Activated gamma-delta T cell (primary cell): ENCODE measurements around the gene ADCY5.

Experiments used
- DNase-seq: peaks from one replicate; lab custom pipeline; 2025; lab: John Stamatoyannopoulos, UW

Gene ADCY5

GRCh38 chr3:123369085-123369484 lies 79.8 kb downstream of the ADCY5 start:
- no peak for DNase-seq

GRCh38 chr3:123367467-123368154 lies 81.3 kb downstream of the ADCY5 start:
- no peak for DNase-seq

DNA sequence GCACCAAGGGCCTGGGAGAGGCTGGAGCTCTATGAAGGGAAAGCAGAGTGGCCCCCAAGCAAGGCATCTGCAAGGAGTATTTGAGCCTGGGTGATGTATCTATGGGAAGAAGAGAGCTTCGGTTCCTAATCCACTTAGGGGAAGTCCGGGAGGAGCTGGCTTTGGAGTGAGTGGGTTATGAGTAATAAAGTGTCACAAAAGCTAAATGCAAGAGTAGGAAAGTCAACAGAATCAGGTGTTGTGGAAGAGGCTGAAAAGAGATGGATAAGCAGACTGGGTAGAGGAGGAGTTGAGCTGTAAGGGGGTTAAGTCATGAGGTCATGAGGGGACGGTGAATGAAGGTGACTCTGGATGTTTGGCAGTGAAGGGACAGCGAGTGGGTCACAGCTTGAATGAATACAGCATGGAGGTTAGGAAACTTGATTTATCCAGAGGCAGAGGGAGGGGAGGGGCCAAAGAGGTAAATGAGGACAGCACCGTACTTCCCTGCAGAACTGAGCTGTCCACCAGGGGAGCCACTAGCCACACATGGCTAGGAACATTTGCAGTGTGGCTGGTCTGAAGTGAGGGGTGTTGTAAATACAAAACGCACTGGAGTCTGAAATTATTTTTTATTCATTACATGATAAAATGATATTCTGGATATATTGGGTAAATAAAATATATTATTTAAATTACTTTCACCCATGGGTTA lies 83.3 kb downstream of the ADCY5 start:
- no peak for DNase-seq

GRCh38 chr3:123361071-123361470 lies 87.8 kb downstream of the ADCY5 start:
- DNase-seq = no peak

GRCh38 chr3:123357275-123357674 lies 91.6 kb downstream of the ADCY5 start:
- no peak for DNase-seq

- no peak for DNase-seq
Observed at GRCh38 chr3:123353850-123354233, 95.0 kb downstream of the ADCY5 start.

GRCh38 chr3:123353227-123353849 lies 95.6 kb downstream of the ADCY5 start:
- no peak for DNase-seq

DNA sequence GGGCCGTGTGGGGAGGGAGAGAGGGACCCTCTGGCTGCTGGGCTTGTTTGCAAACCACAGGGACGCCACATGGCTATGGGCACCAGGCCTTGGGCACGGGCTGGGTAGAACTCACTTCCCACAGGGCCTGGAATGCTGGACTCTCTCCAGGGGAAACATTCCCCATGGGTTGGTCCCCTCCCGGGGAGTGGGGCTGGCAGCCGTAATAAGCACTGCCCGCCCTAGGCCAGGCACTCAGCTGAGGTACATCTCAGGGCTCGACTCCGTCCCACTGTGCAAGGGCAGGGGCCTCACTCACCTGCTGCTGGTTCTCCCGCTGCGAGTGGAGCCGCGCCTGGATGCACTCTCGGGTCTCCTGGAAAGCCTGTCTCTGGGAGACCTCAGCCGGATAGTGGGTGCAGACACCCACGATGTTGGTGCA lies 96.7 kb downstream of the ADCY5 start:
- DNase-seq = no peak

- no peak for DNase-seq
Observed at GRCh38 chr3:123351501-123351900, 97.4 kb downstream of the ADCY5 start.

DNA sequence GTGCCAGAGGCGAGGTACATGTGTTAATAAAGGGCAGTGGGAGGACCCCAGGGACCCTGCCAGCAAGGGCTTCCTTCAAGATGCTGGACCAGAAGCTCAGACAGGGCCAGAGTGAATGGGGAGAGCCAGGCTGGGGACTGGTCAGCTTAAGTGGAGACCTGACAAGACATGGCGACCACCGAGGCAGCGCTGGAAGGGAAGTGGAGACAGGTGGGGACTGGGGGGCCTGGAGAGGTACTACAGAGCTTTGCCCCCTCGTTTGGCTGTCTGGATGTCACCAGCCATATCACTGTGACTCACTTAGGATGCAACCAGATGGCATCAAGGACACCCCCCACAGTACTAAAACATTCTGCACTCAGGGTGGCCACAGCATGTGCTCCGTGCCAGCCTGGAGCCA lies 97.9 kb downstream of the ADCY5 start:
- DNase-seq = no peak

DNA sequence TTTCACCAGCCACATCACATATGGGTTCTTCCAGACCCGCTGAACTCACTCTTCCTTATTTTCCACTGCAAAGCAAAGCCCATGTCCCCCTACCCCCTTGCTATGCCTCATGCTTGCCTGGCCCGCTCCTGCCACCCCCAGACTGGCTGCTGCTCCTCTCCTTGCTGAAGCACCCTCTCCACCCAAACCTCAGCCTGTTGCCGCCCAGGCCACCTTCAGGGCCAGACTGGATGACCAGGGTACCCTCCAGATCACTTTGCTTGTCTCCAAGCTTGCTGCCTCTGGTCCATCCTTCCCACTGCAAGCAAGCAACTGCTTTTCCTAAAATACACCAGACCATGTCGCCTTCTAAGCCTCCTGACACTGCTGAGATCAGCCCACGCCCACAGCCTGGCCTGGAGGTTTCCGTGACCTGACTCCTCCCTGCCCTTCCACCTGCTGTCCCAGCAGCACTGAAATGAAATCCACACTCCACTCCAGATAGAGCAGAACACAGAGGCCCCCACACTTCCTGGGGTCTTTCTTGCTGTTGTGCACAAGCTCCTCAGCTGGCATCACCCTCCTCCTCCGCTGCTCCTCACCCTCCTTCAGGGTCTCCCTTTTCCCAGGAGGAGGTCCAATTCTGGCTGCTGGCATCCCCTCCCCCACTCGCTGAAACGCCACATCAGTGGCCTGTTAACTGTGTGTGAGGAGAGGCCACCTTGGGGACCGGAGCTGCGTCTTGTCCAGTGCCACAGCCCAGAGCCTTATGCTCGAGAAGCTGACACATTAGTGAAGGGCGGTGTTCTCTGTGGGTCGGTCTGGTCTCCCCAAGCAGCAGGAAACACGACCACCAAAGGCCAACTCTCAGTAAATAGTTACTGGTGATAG lies 99.1 kb downstream of the ADCY5 start:
- no peak for DNase-seq

DNA sequence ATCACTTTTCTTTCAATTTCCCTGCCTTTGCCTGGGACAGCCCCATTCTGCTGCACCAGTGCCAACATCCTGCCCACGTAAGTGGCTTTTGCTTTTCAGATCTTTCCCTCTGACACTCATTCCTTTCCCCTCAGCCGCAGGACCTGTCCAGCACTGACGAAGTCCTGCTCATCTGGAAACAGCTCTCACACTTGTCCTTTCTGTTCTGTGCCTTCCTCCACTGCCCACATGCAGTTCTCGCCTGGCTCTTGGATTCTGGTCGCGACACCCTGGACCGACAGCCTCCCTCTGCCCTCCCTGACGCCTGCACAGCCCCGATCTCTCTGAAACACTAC lies 99.7 kb downstream of the ADCY5 start:
- no peak for DNase-seq

GRCh38 chr3:123348471-123349200 lies 100.3 kb downstream of the ADCY5 start:
- DNase-seq = no peak

- DNase-seq = no peak
Observed at GRCh38 chr3:123347691-123348264, 101.1 kb downstream of the ADCY5 start.

- no peak for DNase-seq
Observed at GRCh38 chr3:123347205-123347604, 101.7 kb downstream of the ADCY5 start.

DNA sequence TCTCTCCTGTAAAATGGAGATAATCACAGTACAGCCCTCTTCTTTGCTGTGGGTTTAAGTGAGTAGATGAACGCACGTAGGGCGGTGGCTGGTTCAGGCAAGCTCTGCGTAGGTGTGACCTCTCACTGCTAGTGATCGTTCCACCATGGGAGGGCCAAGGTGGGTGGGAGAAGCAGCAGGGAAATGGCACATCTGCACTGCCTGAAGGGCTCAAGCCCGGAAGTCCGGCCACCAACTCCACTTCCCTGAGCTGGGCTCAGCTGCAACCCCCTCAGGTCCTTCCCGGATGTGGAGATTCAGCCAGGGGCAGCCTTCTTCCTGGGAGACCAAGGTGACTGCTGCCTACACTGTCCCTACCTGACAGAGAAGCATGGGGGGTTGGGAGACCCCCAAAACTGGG lies 102.9 kb downstream of the ADCY5 start:
- DNase-seq = no peak

GRCh38 chr3:123344907-123345594 lies 103.8 kb downstream of the ADCY5 start:
- DNase-seq = no peak

GRCh38 chr3:123344175-123344906 lies 104.5 kb downstream of the ADCY5 start:
- DNase-seq = no peak

DNA sequence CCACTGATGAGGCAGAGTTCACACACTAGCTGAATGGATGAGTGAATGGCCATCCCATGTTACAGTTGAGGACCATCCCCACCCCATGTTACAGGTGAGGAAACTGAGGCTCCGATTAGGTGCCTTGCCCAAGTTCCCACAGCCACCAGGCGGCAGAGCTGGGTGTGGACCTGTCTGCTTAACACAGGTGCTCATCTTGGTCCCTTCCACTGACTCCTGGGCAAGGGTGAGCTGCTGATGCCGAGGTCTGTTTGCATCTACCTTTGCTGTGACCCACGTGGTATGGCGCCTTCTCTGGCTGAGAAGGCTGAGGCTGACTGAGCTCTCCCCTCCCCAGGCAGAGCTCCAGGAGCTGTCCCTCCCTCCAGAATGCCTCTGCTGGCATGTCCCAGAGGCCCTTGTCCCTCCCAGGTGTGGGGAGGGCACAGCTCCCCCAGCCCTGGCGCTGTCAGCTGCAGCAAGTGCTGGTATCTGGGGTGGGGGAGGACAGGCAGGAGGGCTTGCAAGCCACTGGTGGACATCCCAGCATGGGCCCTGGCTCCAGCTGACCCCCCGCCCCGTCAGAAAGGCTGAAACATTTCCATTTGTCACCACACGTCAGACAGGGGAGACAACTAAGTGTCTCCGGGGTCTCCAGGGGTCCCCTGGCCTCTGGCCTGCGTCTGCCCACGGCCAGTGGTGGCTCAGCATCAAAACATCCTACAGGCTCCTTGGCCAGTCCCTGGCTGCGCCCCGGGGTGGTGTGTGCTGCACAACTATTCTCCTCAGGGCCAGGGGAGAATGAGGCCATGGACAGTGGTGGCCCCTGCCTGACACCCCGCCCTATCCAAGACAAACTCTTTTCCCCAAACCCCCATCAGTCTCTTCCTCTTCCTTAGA lies 105.4 kb downstream of the ADCY5 start:
- DNase-seq = no peak
